ENCODE measurements around the gene ANKZF1. TPM values are rescaled to one million over a fixed set of nuclear protein-coding genes. Genes with fewer than 3 reads are reported as not detected.

ANKZF1 gene
- total RNA-seq, 4 donors from 2014 or later, result 45.9 to 97.6 (median 52.5) TPM

GRCh38 chr2:219272356-219272755 is 42.8 kb downstream of the ANKZF1 start:
- H3K4me3 ChIP-seq (ENCODE audit: low read depth, poor library complexity, severe bottlenecking), result no peak overlapping the region
- 83 to 88% methylated on average over 4 of the region's 4 CpGs for WGBS, 2 donors
- DNase-seq (ENCODE audit: low spot score in 2 of 2), result no peak
- intact Hi-C loops (cut with DNase I; ENCODE audit: low total_unique reads), result no loop called here
- TF ChIP-seq POLR2A (IDR thresholded peaks at IDR 0.05) (no peak), CTCF (IDR thresholded peaks at IDR 0.05) (no peak)

- TF ChIP-seq CTCF (IDR thresholded peaks at IDR 0.05), result no peak
- no peak for TF ChIP-seq POLR2A (IDR thresholded peaks at IDR 0.05)
- no peak overlapping the region for H3K4me3 ChIP-seq (ENCODE audit: low read depth, poor library complexity, severe bottlenecking)
- DNase-seq (ENCODE audit: low spot score in 2 of 2), result no peak
- intact Hi-C loops (cut with DNase I; ENCODE audit: low total_unique reads), result no loop called here
- WGBS, 2 donors, result 66 to 82% methylated on average over 2 of the region's 2 CpGs
Observed at GRCh38 chr2:219272995-219273394, 43.4 kb downstream of the ANKZF1 start.

GRCh38 chr2:219273937-219274336 is 44.3 kb downstream of the ANKZF1 start:
- no peak overlapping the region for H3K4me3 ChIP-seq (ENCODE audit: low read depth, poor library complexity, severe bottlenecking)
- WGBS, 2 donors, result 39 to 62% methylated on average over 3 of the region's 3 CpGs
- TF ChIP-seq POLR2A (IDR thresholded peaks at IDR 0.05) (no peak), CTCF (IDR thresholded peaks at IDR 0.05) (no peak)
- intact Hi-C loops (cut with DNase I; ENCODE audit: low total_unique reads), result no loop called here
- DNase-seq (ENCODE audit: low spot score in 2 of 2), result peak in 1 of 2 donors; percentile 78

GRCh38 chr2:219274361-219274921 is 44.8 kb downstream of the ANKZF1 start:
- WGBS, 2 donors, result 30 to 36% methylated on average over 6 of the region's 6 CpGs
- no peak overlapping the region for H3K4me3 ChIP-seq (ENCODE audit: low read depth, poor library complexity, severe bottlenecking)
- intact Hi-C loops (cut with DNase I; ENCODE audit: low total_unique reads), result no loop called here
- no peak for TF ChIP-seq POLR2A (IDR thresholded peaks at IDR 0.05)
- no peak for TF ChIP-seq CTCF (IDR thresholded peaks at IDR 0.05)
- DNase-seq (ENCODE audit: low spot score in 2 of 2), result no peak

- peak; percentile 82 to 97 for DNase-seq (ENCODE audit: low spot score in 2 of 2)
- 20 to 21% methylated on average over 25 of the region's 25 CpGs for WGBS, 2 donors
- TF ChIP-seq POLR2A (IDR thresholded peaks at IDR 0.05), result no peak
- TF ChIP-seq CTCF (IDR thresholded peaks at IDR 0.05), result peak in 2 of 3 donors; percentile 3 to 94
- intact Hi-C loops (cut with DNase I; ENCODE audit: low total_unique reads), result no loop called here
- H3K4me3 ChIP-seq (ENCODE audit: low read depth, poor library complexity, severe bottlenecking), result no peak overlapping the region
Observed at GRCh38 chr2:219277703-219278654, 48.4 kb downstream of the ANKZF1 start.
